ENCODE measurements around the gene CEACAM1.
"Not testable (repeated sequence)": the region's sequence is repeated elsewhere in the genome, so short reads cannot be mapped to it uniquely, and the experiment has no call there.

Gene CEACAM1

GRCh38 chr19:42557386-42557871, 29.1 kb upstream of the CEACAM1 start:
- not testable (repeated sequence) for H3K4me3 ChIP-seq (ENCODE audit: low read length); H3K36me3 ChIP-seq (ENCODE audit: control insufficient read depth, insufficient read depth, low read length); H3K27me3 ChIP-seq (ENCODE audit: control insufficient read depth, insufficient read depth, low read length); H3K27ac ChIP-seq (ENCODE audit: low read depth, low read length); H3K9ac ChIP-seq (ENCODE audit: low read length); H3K4me1 ChIP-seq (ENCODE audit: control insufficient read depth, insufficient read depth, low read length)

GRCh38 chr19:42555801-42556200, 27.5 kb upstream of the CEACAM1 start:
- H3K4me1 ChIP-seq (ENCODE audit: control insufficient read depth, insufficient read depth, low read length): no peaks in the 10 kb centered on the region
- H3K27ac ChIP-seq (ENCODE audit: low read depth, low read length): no peak overlapping the region
- H3K9ac ChIP-seq (ENCODE audit: low read length): no peak overlapping the region
- no peaks in the 10 kb centered on the region for H3K27me3 ChIP-seq (ENCODE audit: control insufficient read depth, insufficient read depth, low read length)
- no peaks in the 10 kb centered on the region for H3K36me3 ChIP-seq (ENCODE audit: control insufficient read depth, insufficient read depth, low read length)
- H3K4me3 ChIP-seq (ENCODE audit: low read length): no peak overlapping the region

GRCh38 chr19:42555317-42555716, 27.0 kb upstream of the CEACAM1 start:
- Histone ChIP-seq H3K36me3 (ENCODE audit: control insufficient read depth, insufficient read depth, low read length) (no peaks in the 10 kb centered on the region), H3K9ac (ENCODE audit: low read length) (no peak overlapping the region), H3K27ac (ENCODE audit: low read depth, low read length) (no peak overlapping the region), H3K4me3 (ENCODE audit: low read length) (no peak overlapping the region), H3K27me3 (ENCODE audit: control insufficient read depth, insufficient read depth, low read length) (no peaks in the 10 kb centered on the region), H3K4me1 (ENCODE audit: control insufficient read depth, insufficient read depth, low read length) (no peaks in the 10 kb centered on the region)

- H3K36me3 ChIP-seq (ENCODE audit: control insufficient read depth, insufficient read depth, low read length): no peaks in the 10 kb centered on the region
- no peaks in the 10 kb centered on the region for H3K27me3 ChIP-seq (ENCODE audit: control insufficient read depth, insufficient read depth, low read length)
- H3K4me3 ChIP-seq (ENCODE audit: low read length): no peak overlapping the region
- no peaks in the 10 kb centered on the region for H3K4me1 ChIP-seq (ENCODE audit: control insufficient read depth, insufficient read depth, low read length)
- H3K27ac ChIP-seq (ENCODE audit: low read depth, low read length): no peak overlapping the region
- H3K9ac ChIP-seq (ENCODE audit: low read length): no peak overlapping the region
Measured at GRCh38 chr19:42554046-42554575, 25.8 kb upstream of the CEACAM1 start.

GRCh38 chr19:42553292-42554045, 25.2 kb upstream of the CEACAM1 start:
- no peak overlapping the region for H3K9ac ChIP-seq (ENCODE audit: low read length)
- no peak overlapping the region for H3K27ac ChIP-seq (ENCODE audit: low read depth, low read length)
- H3K4me1 ChIP-seq (ENCODE audit: control insufficient read depth, insufficient read depth, low read length): no peaks in the 10 kb centered on the region
- no peaks in the 10 kb centered on the region for H3K27me3 ChIP-seq (ENCODE audit: control insufficient read depth, insufficient read depth, low read length)
- H3K4me3 ChIP-seq (ENCODE audit: low read length): no peak overlapping the region
- no peaks in the 10 kb centered on the region for H3K36me3 ChIP-seq (ENCODE audit: control insufficient read depth, insufficient read depth, low read length)

- H3K4me3 ChIP-seq (ENCODE audit: low read length): no peak overlapping the region
- no peak overlapping the region for H3K27ac ChIP-seq (ENCODE audit: low read depth, low read length)
- no peaks in the 10 kb centered on the region for H3K36me3 ChIP-seq (ENCODE audit: control insufficient read depth, insufficient read depth, low read length)
- H3K27me3 ChIP-seq (ENCODE audit: control insufficient read depth, insufficient read depth, low read length): no peaks in the 10 kb centered on the region
- no peaks in the 10 kb centered on the region for H3K4me1 ChIP-seq (ENCODE audit: control insufficient read depth, insufficient read depth, low read length)
- H3K9ac ChIP-seq (ENCODE audit: low read length): no peak overlapping the region
Measured at GRCh38 chr19:42552086-42553065, 24.1 kb upstream of the CEACAM1 start.

- H3K27me3 ChIP-seq (ENCODE audit: control insufficient read depth, insufficient read depth, low read length); H3K4me3 ChIP-seq (ENCODE audit: low read length); H3K4me1 ChIP-seq (ENCODE audit: control insufficient read depth, insufficient read depth, low read length): not testable (repeated sequence)
Measured at GRCh38 chr19:42550521-42550920, 22.2 kb upstream of the CEACAM1 start.

GRCh38 chr19:42549067-42549466, 20.8 kb upstream of the CEACAM1 start:
- not testable (repeated sequence) for H3K36me3 ChIP-seq (ENCODE audit: control insufficient read depth, insufficient read depth, low read length); H3K27ac ChIP-seq (ENCODE audit: low read depth, low read length); H3K27me3 ChIP-seq (ENCODE audit: control insufficient read depth, insufficient read depth, low read length); H3K4me1 ChIP-seq (ENCODE audit: control insufficient read depth, insufficient read depth, low read length); H3K4me3 ChIP-seq (ENCODE audit: low read length); H3K9ac ChIP-seq (ENCODE audit: low read length)

More at GRCh38 chr19:42550521-42550920, 22.2 kb upstream of the CEACAM1 start:
- H3K36me3 ChIP-seq (ENCODE audit: control insufficient read depth, insufficient read depth, low read length); H3K27ac ChIP-seq (ENCODE audit: low read depth, low read length); H3K9ac ChIP-seq (ENCODE audit: low read length): not testable (repeated sequence)

- no peak overlapping the region for H3K9ac ChIP-seq (ENCODE audit: low read length)
- H3K36me3 ChIP-seq (ENCODE audit: control insufficient read depth, insufficient read depth, low read length): no peaks in the 10 kb centered on the region
- H3K27me3 ChIP-seq (ENCODE audit: control insufficient read depth, insufficient read depth, low read length): no peaks in the 10 kb centered on the region
- H3K4me3 ChIP-seq (ENCODE audit: low read length): no peak overlapping the region
- H3K4me1 ChIP-seq (ENCODE audit: control insufficient read depth, insufficient read depth, low read length): no peaks in the 10 kb centered on the region
- H3K27ac ChIP-seq (ENCODE audit: low read depth, low read length): no peak overlapping the region
Measured at GRCh38 chr19:42548552-42548951, 20.3 kb upstream of the CEACAM1 start.

GRCh38 chr19:42547929-42548328, 19.6 kb upstream of the CEACAM1 start:
- Histone ChIP-seq H3K4me3 (ENCODE audit: low read length) (no peak overlapping the region), H3K36me3 (ENCODE audit: control insufficient read depth, insufficient read depth, low read length) (no peaks in the 10 kb centered on the region), H3K27me3 (ENCODE audit: control insufficient read depth, insufficient read depth, low read length) (no peaks in the 10 kb centered on the region), H3K4me1 (ENCODE audit: control insufficient read depth, insufficient read depth, low read length) (no peaks in the 10 kb centered on the region), H3K27ac (ENCODE audit: low read depth, low read length) (no peak overlapping the region), H3K9ac (ENCODE audit: low read length) (no peak overlapping the region)

GRCh38 chr19:42546831-42547500, 18.7 kb upstream of the CEACAM1 start:
- Histone ChIP-seq H3K27ac (ENCODE audit: low read depth, low read length) (no peak overlapping the region), H3K36me3 (ENCODE audit: control insufficient read depth, insufficient read depth, low read length) (no peaks in the 10 kb centered on the region), H3K9ac (ENCODE audit: low read length) (no peak overlapping the region), H3K4me3 (ENCODE audit: low read length) (no peak overlapping the region), H3K4me1 (ENCODE audit: control insufficient read depth, insufficient read depth, low read length) (no peaks in the 10 kb centered on the region), H3K27me3 (ENCODE audit: control insufficient read depth, insufficient read depth, low read length) (no peaks in the 10 kb centered on the region)

GRCh38 chr19:42544146-42544545, 15.9 kb upstream of the CEACAM1 start:
- Histone ChIP-seq H3K4me3 (ENCODE audit: low read length) (no peak overlapping the region), H3K27me3 (ENCODE audit: control insufficient read depth, insufficient read depth, low read length) (no peaks in the 10 kb centered on the region), H3K27ac (ENCODE audit: low read depth, low read length) (no peak overlapping the region), H3K4me1 (ENCODE audit: control insufficient read depth, insufficient read depth, low read length) (no peaks in the 10 kb centered on the region), H3K36me3 (ENCODE audit: control insufficient read depth, insufficient read depth, low read length) (no peaks in the 10 kb centered on the region), H3K9ac (ENCODE audit: low read length) (no peak overlapping the region)
